HEK293 (cell line): ENCODE results near the gene OR2M2.

ENCODE experiments used
- CTCF ChIA-PET: fragments of 350-600 bp; formaldehyde crosslinking; extraction: SDS; loops from one replicate; lab custom pipeline; 2021; ENCODE audit warnings: antibody characterized with exemption; lab: Yijun Ruan, JAX
- POLR2A ChIA-PET: fragments of 300-600 bp; formaldehyde crosslinking; extraction: SDS; loops from one replicate; lab custom pipeline; 2020; ENCODE audit warnings: antibody characterized with exemption, inconsistent platforms; lab: Yijun Ruan, JAX
- H3K27ac ChIP-seq: fragments of 200-500 bp; sonication (Bioruptor generic); 2 replicates; pipeline ENCODE4 v1.5.1; 2014; ENCODE audit warnings: low read depth, low read length, control low read depth, inconsistent platforms; ENCODE audit errors: extremely low read depth
- H3K36me3 ChIP-seq, 2 experiments: fragments of 200-500 bp in 1 of 2; sonication (Bioruptor generic) in 1 of 2; 1 replicate in 1 of 2; 2 replicates in 1 of 2; pipeline ENCODE4 v1.5.1; 2014 to 2017; ENCODE audit warnings: inconsistent platforms in 2 of 2, low read length in 2 of 2; ENCODE audit not compliant: control insufficient read depth in 2 of 2, insufficient read depth in 1 of 2
- H3K4me1 ChIP-seq: fragments of 200-500 bp; sonication (Bioruptor generic); 2 replicates; pipeline ENCODE4 v1.5.1; 2014; ENCODE audit warnings: mild to moderate bottlenecking, low read length, inconsistent platforms; ENCODE audit not compliant: control insufficient read depth, insufficient read depth
- H3K4me3 ChIP-seq: 2 replicates; pipeline ENCODE4 v1.5.1; 2011; ENCODE audit warnings: low read depth, mild to moderate bottlenecking, control low read depth, low read length, moderate library complexity
- H3K9me3 ChIP-seq: fragments of 200-500 bp; sonication (Bioruptor generic); 2 replicates; pipeline ENCODE4 v1.5.1; 2014; ENCODE audit warnings: low read depth, low read length, inconsistent platforms; ENCODE audit not compliant: control insufficient read depth, insufficient read depth
- BCL11B ChIP-seq: fragments of 450-650 bp; formaldehyde crosslinking; IDR thresholded peaks from 2 replicates; pipeline ENCODE4 v1.5.1; 2016; ENCODE audit warnings: low read depth, missing biosample characterization, missing genetic modification characterization
- GLIS2 ChIP-seq: fragments of 450-650 bp; formaldehyde crosslinking; IDR thresholded peaks from 2 replicates; pipeline ENCODE4 v1.5.1; 2016; ENCODE audit warnings: missing biosample characterization, missing genetic modification characterization
- HOXA7 ChIP-seq: sonication (generic); formaldehyde crosslinking; IDR thresholded peaks from 2 replicates; pipeline ENCODE4 v1.8.1; 2022; ENCODE audit warnings: missing genetic modification reagents, borderline replicate concordance
- PRDM1 ChIP-seq: fragments of 450-650 bp; formaldehyde crosslinking; IDR thresholded peaks from 2 replicates; pipeline ENCODE4; 2016; ENCODE audit warnings: missing biosample characterization, missing genetic modification characterization
- SCRT1 ChIP-seq: fragments of 450-650 bp; formaldehyde crosslinking; IDR thresholded peaks from 2 replicates; pipeline ENCODE4 v1.5.1; 2016; ENCODE audit warnings: missing biosample characterization, missing genetic modification characterization, borderline replicate concordance
- WT1 ChIP-seq: fragments of 450-650 bp; formaldehyde crosslinking; IDR thresholded peaks from 2 replicates; pipeline ENCODE4 v1.5.1; 2016; ENCODE audit warnings: missing biosample characterization, missing genetic modification characterization
- YY1 ChIP-seq: fragments of 450-650 bp; formaldehyde crosslinking; IDR thresholded peaks from 2 replicates; pipeline ENCODE4 v1.5.1; 2018; ENCODE audit warnings: missing biosample characterization, missing genetic modification characterization
- ZBTB1 ChIP-seq: fragments of 450-650 bp; formaldehyde crosslinking; IDR thresholded peaks from 2 replicates; pipeline ENCODE4 v1.5.1; 2016; ENCODE audit warnings: missing biosample characterization, missing genetic modification characterization
- ZBTB7A ChIP-seq: fragments of 450-650 bp; formaldehyde crosslinking; IDR thresholded peaks from 2 replicates; pipeline ENCODE4 v1.5.1; 2016; ENCODE audit warnings: low read depth, missing biosample characterization, missing genetic modification characterization
- ZFP41 ChIP-seq: fragments of 450-650 bp; formaldehyde crosslinking; IDR thresholded peaks from 2 replicates; pipeline ENCODE4 v1.5.1; 2016; ENCODE audit warnings: missing biosample characterization, missing genetic modification characterization, borderline replicate concordance
- ZFP69B ChIP-seq: fragments of 450-650 bp; formaldehyde crosslinking; IDR thresholded peaks from 2 replicates; pipeline ENCODE4 v1.5.1; 2016; ENCODE audit warnings: missing biosample characterization, missing genetic modification characterization
- ZNF138 ChIP-seq: fragments of 450-650 bp; formaldehyde crosslinking; IDR thresholded peaks from 2 replicates; pipeline ENCODE4 v1.5.1; 2016; ENCODE audit warnings: missing biosample characterization, missing genetic modification characterization, borderline replicate concordance
- ZNF184 ChIP-seq: fragments of 450-650 bp; IDR thresholded peaks from 2 replicates; pipeline ENCODE4 v1.5.1; 2018; ENCODE audit warnings: missing biosample characterization, mild to moderate bottlenecking, missing genetic modification characterization
- ZNF19 ChIP-seq: fragments of 450-650 bp; formaldehyde crosslinking; IDR thresholded peaks from 2 replicates; pipeline ENCODE4; 2016; ENCODE audit warnings: missing biosample characterization, missing genetic modification characterization, low read depth
- ZNF214 ChIP-seq: fragments of 450-650 bp; formaldehyde crosslinking; IDR thresholded peaks from 2 replicates; pipeline ENCODE4 v1.5.1; 2017; ENCODE audit warnings: missing biosample characterization, mild to moderate bottlenecking, missing genetic modification characterization, borderline replicate concordance
- ZNF239 ChIP-seq: fragments of 450-650 bp; formaldehyde crosslinking; IDR thresholded peaks from 2 replicates; pipeline ENCODE4 v1.5.1; 2016; ENCODE audit warnings: missing biosample characterization, missing genetic modification characterization
- ZNF341 ChIP-seq: fragments of 450-650 bp; formaldehyde crosslinking; IDR thresholded peaks from 2 replicates; pipeline ENCODE4; 2016; ENCODE audit warnings: low read depth, missing biosample characterization, missing genetic modification characterization
- ZNF514 ChIP-seq: fragments of 450-650 bp; formaldehyde crosslinking; IDR thresholded peaks from 2 replicates; pipeline ENCODE4 v1.5.1; 2016; ENCODE audit warnings: missing biosample characterization, missing genetic modification characterization
- ZNF596 ChIP-seq: fragments of 450-650 bp; IDR thresholded peaks from 2 replicates; pipeline ENCODE4 v1.5.0; 2018; ENCODE audit warnings: missing biosample characterization, mild to moderate bottlenecking, missing genetic modification characterization, moderate library complexity
- ZNF600 ChIP-seq: fragments of 450-650 bp; formaldehyde crosslinking; IDR thresholded peaks from 2 replicates; pipeline ENCODE4 v1.5.1; 2016; ENCODE audit warnings: missing biosample characterization, missing genetic modification characterization
- ZNF654 ChIP-seq: fragments of 450-650 bp; formaldehyde crosslinking; IDR thresholded peaks from 2 replicates; pipeline ENCODE4 v1.5.1; 2016; ENCODE audit warnings: low read depth, missing biosample characterization, missing genetic modification characterization
- ZNF701 ChIP-seq: fragments of 450-650 bp; formaldehyde crosslinking; IDR thresholded peaks from 2 replicates; pipeline ENCODE4 v1.5.1; 2016; ENCODE audit warnings: missing biosample characterization, missing genetic modification characterization
- ZNF776 ChIP-seq: fragments of 450-650 bp; formaldehyde crosslinking; IDR thresholded peaks from 2 replicates; pipeline ENCODE4 v1.5.0; 2017; ENCODE audit warnings: missing biosample characterization, missing genetic modification characterization, borderline replicate concordance
- TF ChIP-seq, protein P1 (sequence below): fragments of 450-650 bp; formaldehyde crosslinking; IDR thresholded peaks from 2 replicates; pipeline ENCODE4 v1.5.1; 2016; ENCODE audit warnings: missing biosample characterization, missing genetic modification characterization
- TF ChIP-seq, protein P2 (sequence below): fragments of 450-650 bp; formaldehyde crosslinking; IDR thresholded peaks from 2 replicates; pipeline ENCODE4 v1.5.1; 2016; ENCODE audit warnings: missing biosample characterization, missing genetic modification characterization, borderline replicate concordance
- TF ChIP-seq, protein P3 (sequence below): fragments of 450-650 bp; formaldehyde crosslinking; IDR thresholded peaks from 2 replicates; pipeline ENCODE4 v1.5.1; 2016; ENCODE audit warnings: missing biosample characterization, missing genetic modification characterization
- TF ChIP-seq, protein P4 (sequence below): fragments of 450-650 bp; IDR thresholded peaks from 2 replicates; pipeline ENCODE4 v1.5.1; 2018; ENCODE audit warnings: missing biosample characterization, mild to moderate bottlenecking, missing genetic modification characterization
- TF ChIP-seq, protein P5 (sequence below): fragments of 450-650 bp; formaldehyde crosslinking; IDR thresholded peaks from 2 replicates; pipeline ENCODE4 v1.5.1; 2016; ENCODE audit warnings: missing biosample characterization, missing genetic modification characterization

Gene OR2M2

GRCh38 chr1:248136811-248137210 is 37.8 kb upstream of the OR2M2 start:
- ChIA-PET CTCF (no interaction called here), POLR2A (no interaction called here)
- Histone ChIP-seq H3K36me3 (no peaks in the 10 kb centered on the region), H3K4me1 (no peaks in the 10 kb centered on the region), H3K4me3 (no peak overlapping the region), H3K9me3 (no peaks in the 10 kb centered on the region)
- TF ChIP-seq ZBTB1 (no peak), ZNF701 (no peak), ZNF239 (tag by site-specific recombination) (no peak), ZNF341 (tag by site-specific recombination) (no peak), ZNF600 (tag by site-specific recombination) (no peak), ZNF138 (tag by site-specific recombination) (no peak), ZFP41 (no peak), GLIS2 (no peak), BCL11B (no peak), ZNF214 (tag by site-specific recombination) (no peak), ZNF654 (tag by site-specific recombination) (no peak), PRDM1 (tag by site-specific recombination) (no peak), WT1 (tag by site-specific recombination) (no peak), YY1 (tag by site-specific recombination) (no peak), ZNF184 (tag by site-specific recombination) (no peak), HOXA7 (CRISPR knock-in tag) (no peak)
- TF ChIP-seq, protein P1, sequence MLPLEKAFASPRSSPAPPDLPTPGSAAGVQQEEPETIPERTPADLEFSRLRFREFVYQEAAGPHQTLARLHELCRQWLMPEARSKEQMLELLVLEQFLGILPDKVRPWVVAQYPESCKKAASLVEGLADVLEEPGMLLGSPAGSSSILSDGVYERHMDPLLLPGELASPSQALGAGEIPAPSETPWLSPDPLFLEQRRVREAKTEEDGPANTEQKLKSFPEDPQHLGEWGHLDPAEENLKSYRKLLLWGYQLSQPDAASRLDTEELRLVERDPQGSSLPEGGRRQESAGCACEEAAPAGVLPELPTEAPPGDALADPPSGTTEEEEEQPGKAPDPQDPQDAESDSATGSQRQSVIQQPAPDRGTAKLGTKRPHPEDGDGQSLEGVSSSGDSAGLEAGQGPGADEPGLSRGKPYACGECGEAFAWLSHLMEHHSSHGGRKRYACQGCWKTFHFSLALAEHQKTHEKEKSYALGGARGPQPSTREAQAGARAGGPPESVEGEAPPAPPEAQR (tag by site-specific recombination): no peak
- TF ChIP-seq, protein P2, sequence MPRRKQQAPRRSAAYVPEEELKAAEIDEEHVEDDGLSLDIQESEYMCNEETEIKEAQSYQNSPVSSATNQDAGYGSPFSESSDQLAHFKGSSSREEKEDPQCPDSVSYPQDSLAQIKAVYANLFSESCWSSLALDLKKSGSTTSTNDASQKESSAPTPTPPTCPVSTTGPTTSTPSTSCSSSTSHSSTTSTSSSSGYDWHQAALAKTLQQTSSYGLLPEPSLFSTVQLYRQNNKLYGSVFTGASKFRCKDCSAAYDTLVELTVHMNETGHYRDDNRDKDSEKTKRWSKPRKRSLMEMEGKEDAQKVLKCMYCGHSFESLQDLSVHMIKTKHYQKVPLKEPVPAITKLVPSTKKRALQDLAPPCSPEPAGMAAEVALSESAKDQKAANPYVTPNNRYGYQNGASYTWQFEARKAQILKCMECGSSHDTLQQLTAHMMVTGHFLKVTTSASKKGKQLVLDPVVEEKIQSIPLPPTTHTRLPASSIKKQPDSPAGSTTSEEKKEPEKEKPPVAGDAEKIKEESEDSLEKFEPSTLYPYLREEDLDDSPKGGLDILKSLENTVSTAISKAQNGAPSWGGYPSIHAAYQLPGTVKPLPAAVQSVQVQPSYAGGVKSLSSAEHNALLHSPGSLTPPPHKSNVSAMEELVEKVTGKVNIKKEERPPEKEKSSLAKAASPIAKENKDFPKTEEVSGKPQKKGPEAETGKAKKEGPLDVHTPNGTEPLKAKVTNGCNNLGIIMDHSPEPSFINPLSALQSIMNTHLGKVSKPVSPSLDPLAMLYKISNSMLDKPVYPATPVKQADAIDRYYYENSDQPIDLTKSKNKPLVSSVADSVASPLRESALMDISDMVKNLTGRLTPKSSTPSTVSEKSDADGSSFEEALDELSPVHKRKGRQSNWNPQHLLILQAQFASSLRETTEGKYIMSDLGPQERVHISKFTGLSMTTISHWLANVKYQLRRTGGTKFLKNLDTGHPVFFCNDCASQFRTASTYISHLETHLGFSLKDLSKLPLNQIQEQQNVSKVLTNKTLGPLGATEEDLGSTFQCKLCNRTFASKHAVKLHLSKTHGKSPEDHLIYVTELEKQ (tag by site-specific recombination): no peak
- TF ChIP-seq, protein P3, sequence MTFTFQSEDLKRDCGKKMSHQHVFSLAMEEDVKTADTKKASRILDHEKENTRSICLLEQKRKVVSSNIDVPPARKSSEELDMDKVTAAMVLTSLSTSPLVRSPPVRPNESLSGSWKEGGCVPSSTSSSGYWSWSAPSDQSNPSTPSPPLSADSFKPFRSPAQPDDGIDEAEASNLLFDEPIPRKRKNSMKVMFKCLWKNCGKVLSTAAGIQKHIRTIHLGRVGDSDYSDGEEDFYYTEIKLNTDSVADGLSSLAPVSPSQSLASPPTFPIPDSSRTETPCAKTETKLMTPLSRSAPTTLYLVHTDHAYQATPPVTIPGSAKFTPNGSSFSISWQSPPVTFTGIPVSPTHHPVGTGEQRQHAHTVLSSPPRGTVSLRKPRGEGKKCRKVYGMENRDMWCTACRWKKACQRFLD (tag by site-specific recombination): no peak
- TF ChIP-seq, protein P4, sequence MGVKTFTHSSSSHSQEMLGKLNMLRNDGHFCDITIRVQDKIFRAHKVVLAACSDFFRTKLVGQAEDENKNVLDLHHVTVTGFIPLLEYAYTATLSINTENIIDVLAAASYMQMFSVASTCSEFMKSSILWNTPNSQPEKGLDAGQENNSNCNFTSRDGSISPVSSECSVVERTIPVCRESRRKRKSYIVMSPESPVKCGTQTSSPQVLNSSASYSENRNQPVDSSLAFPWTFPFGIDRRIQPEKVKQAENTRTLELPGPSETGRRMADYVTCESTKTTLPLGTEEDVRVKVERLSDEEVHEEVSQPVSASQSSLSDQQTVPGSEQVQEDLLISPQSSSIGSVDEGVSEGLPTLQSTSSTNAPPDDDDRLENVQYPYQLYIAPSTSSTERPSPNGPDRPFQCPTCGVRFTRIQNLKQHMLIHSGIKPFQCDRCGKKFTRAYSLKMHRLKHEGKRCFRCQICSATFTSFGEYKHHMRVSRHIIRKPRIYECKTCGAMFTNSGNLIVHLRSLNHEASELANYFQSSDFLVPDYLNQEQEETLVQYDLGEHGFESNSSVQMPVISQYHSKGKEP: no peak
- TF ChIP-seq, all 188 proteins: peak for 0
- no peak overlapping the region for H3K27ac ChIP-seq

GRCh38 chr1:248140846-248141245 is 33.8 kb upstream of the OR2M2 start:
- H3K9me3 ChIP-seq: no peaks in the 10 kb centered on the region
- no peak overlapping the region for H3K4me3 ChIP-seq

More at GRCh38 chr1:248140846-248141245, 33.8 kb upstream of the OR2M2 start:
- H3K4me1 ChIP-seq: no peaks in the 10 kb centered on the region
- POLR2A ChIA-PET: no interaction called here
- H3K27ac ChIP-seq: no peak overlapping the region
- TF ChIP-seq ZNF19 (tag by site-specific recombination): no peak
- TF ChIP-seq ZNF596 (tag by site-specific recombination): no peak
- no peak for TF ChIP-seq SCRT1 (tag by site-specific recombination)
- TF ChIP-seq GLIS2: no peak
- no peak for TF ChIP-seq ZNF514 (tag by site-specific recombination)
- TF ChIP-seq, protein P5, sequence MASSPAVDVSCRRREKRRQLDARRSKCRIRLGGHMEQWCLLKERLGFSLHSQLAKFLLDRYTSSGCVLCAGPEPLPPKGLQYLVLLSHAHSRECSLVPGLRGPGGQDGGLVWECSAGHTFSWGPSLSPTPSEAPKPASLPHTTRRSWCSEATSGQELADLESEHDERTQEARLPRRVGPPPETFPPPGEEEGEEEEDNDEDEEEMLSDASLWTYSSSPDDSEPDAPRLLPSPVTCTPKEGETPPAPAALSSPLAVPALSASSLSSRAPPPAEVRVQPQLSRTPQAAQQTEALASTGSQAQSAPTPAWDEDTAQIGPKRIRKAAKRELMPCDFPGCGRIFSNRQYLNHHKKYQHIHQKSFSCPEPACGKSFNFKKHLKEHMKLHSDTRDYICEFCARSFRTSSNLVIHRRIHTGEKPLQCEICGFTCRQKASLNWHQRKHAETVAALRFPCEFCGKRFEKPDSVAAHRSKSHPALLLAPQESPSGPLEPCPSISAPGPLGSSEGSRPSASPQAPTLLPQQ (tag by site-specific recombination): no peak
- no peak for TF ChIP-seq ZNF776
- TF ChIP-seq BCL11B: no peak
- no peak for TF ChIP-seq ZBTB7A (tag by site-specific recombination)
- no peak for TF ChIP-seq ZFP69B (tag by site-specific recombination)
- no peaks in the 10 kb centered on the region for H3K36me3 ChIP-seq
- CTCF ChIA-PET: no interaction called here
